Measurements from ENCODE around the gene PSKH1.

PSKH1 gene

GRCh38 chr16:67942510-67943255 is 49.6 kb downstream of the PSKH1 start:
- DNase-seq, result no peak

- no peak for DNase-seq
These were observed 50.2 kb downstream of the PSKH1 start for GRCh38 chr16:67943256-67943618.

GRCh38 chr16:67943619-67944504 is 50.8 kb downstream of the PSKH1 start, which contains the start of gene LCAT:
Gene LCAT (minus strand): TSS chr16:67944120. CDS start chr16:67944101, 19 bp downstream.
- DNase-seq, result no peak

GRCh38 chr16:67944690-67945391 is 51.8 kb downstream of the PSKH1 start:
- no peak for DNase-seq

- DNase-seq, result no peak
These were observed 52.4 kb downstream of the PSKH1 start for GRCh38 chr16:67945392-67945933.

- DNase-seq, result no peak
These were observed 53.1 kb downstream of the PSKH1 start for GRCh38 chr16:67946128-67946569.

GRCh38 chr16:67946966-67947558 is 54.0 kb downstream of the PSKH1 start:
- no peak for DNase-seq

GRCh38 chr16:67948015-67948414 is 55.0 kb downstream of the PSKH1 start:
- no peak for DNase-seq

GRCh38 chr16:67949645-67950044 is 56.6 kb downstream of the PSKH1 start:
- DNase-seq, result no peak

GRCh38 chr16:67950335-67950843 is 57.3 kb downstream of the PSKH1 start:
- no peak for DNase-seq

- DNase-seq, result no peak
These were observed 58.4 kb downstream of the PSKH1 start for GRCh38 chr16:67951485-67951884.

GRCh38 chr16:67953641-67954375 is 60.8 kb downstream of the PSKH1 start:
- DNase-seq, result no peak

GRCh38 chr16:67954421-67955196 is 61.6 kb downstream of the PSKH1 start:
- no peak for DNase-seq

- DNase-seq, result no peak
These were observed 64.6 kb downstream of the PSKH1 start for GRCh38 chr16:67957622-67958021.

- DNase-seq, result peak; percentile 26
These were observed 66.7 kb downstream of the PSKH1 start for GRCh38 chr16:67959536-67960329.

- no peak for DNase-seq
These were observed 68.5 kb downstream of the PSKH1 start for GRCh38 chr16:67961551-67961957.

GRCh38 chr16:67962135-67962534 is 69.1 kb downstream of the PSKH1 start:
- no peak for DNase-seq

- DNase-seq, result no peak
These were observed 70.2 kb downstream of the PSKH1 start for GRCh38 chr16:67963292-67963661.

GRCh38 chr16:67963662-67964321 is 70.7 kb downstream of the PSKH1 start:
- DNase-seq, result no peak

Data from fibroblast of skin of right biceps (primary cell).